Measurements from ENCODE around the gene RECQL5.

- TF ChIP-seq GATA3 (IDR thresholded peaks at IDR 0.05; ENCODE audit: low read depth, low read length) (no peak), GATA2 (IDR thresholded peaks at IDR 0.05; ENCODE audit: low read depth, low read length) (no peak)
These were observed 35.6 kb downstream of the RECQL5 start for GRCh38 chr17:75631353-75631752.
